DMS153 treated with DMSO at 0.1 percent for 48 hours (cell line): ENCODE results near the gene HYAL1.
A peak's percentile ranks its signal among the peaks of the same experiment; 100 is the strongest.
"Not testable (repeated sequence)": the region's sequence is repeated elsewhere in the genome, so short reads cannot be mapped to it uniquely, and the experiment has no call there.

Source experiments
- DNase-seq: peaks from one replicate; lab custom pipeline; 2025; ENCODE audit not compliant: unreplicated experiment; lab: John Stamatoyannopoulos, UW

HYAL1 gene

GRCh38 chr3:50275141-50275995 is 28.0 kb downstream of the HYAL1 start:
- no peak for DNase-seq

- DNase-seq: peak; percentile 0
Observed at GRCh38 chr3:50274371-50275104, 28.8 kb downstream of the HYAL1 start.

- no peak for DNase-seq
Observed at GRCh38 chr3:50273689-50274065, 29.7 kb downstream of the HYAL1 start.

- peak; percentile 33 for DNase-seq
Observed at GRCh38 chr3:50272911-50273688, 30.3 kb downstream of the HYAL1 start.

GRCh38 chr3:50272538-50272910 is 30.9 kb downstream of the HYAL1 start:
- not testable (repeated sequence) for DNase-seq

- no peak for DNase-seq
Observed at GRCh38 chr3:50271314-50271936, 31.9 kb downstream of the HYAL1 start.

- no peak for DNase-seq
Observed at GRCh38 chr3:50270422-50271224, 32.8 kb downstream of the HYAL1 start.

GRCh38 chr3:50269977-50270413 is 33.4 kb downstream of the HYAL1 start:
- DNase-seq: no peak

GRCh38 chr3:50269460-50269859 is 33.9 kb downstream of the HYAL1 start:
- DNase-seq: no peak

- DNase-seq: no peak
Observed at GRCh38 chr3:50268703-50269451, 34.5 kb downstream of the HYAL1 start, which contains the start of gene SEMA3B. Gene SEMA3B (plus strand): TSS chr3:50269147. CDS start chr3:50269241, 94 bp downstream.

- DNase-seq: no peak
Observed at GRCh38 chr3:50268276-50268675, 35.1 kb downstream of the HYAL1 start.

- DNase-seq: no peak
Observed at GRCh38 chr3:50267280-50267913, 36.0 kb downstream of the HYAL1 start.

- no peak for DNase-seq
Observed at GRCh38 chr3:50266836-50267235, 36.5 kb downstream of the HYAL1 start.

GRCh38 chr3:50266017-50266416 is 37.4 kb downstream of the HYAL1 start:
- DNase-seq: no peak

- DNase-seq: no peak
Observed at GRCh38 chr3:50265571-50265970, 37.8 kb downstream of the HYAL1 start.

GRCh38 chr3:50264964-50265485 is 38.3 kb downstream of the HYAL1 start:
- DNase-seq: no peak

GRCh38 chr3:50264383-50264963 is 38.9 kb downstream of the HYAL1 start:
- no peak for DNase-seq
